Activated T-cell treated with anti-CD3 and anti-CD28 coated beads, Interleukin-2, amount 50 U/mL, for 72 hours (primary cell): ENCODE measurements around the gene NAT9. TPM values are rescaled to one million over a fixed set of nuclear protein-coding genes. Genes with fewer than 3 reads are reported as not detected.

ENCODE experiments used
- ATAC-seq, 2 donors: fragments of 150-1000 bp; cut with Tn5 transposase; replicated peaks in 1 of 2; 2 replicates each; pipeline ENCODE4 v1.10.0; 2021; ENCODE audit warnings: moderate library complexity in 2 of 2, mild to moderate bottlenecking in 1 of 2
- DNase-seq, 2 donors: peaks; one replicate each; pipeline ENCODE4 v3.0.0; 2021 to 2022; ENCODE audit warnings: mixed read lengths in 1 of 2
- H3K27ac Mint-ChIP-seq: one replicate; pipeline ENCODE4 v1.8.0; 2022; ENCODE audit warnings: mild to moderate bottlenecking, moderate library complexity, mixed read lengths
- H3K27me3 Mint-ChIP-seq: one replicate; pipeline ENCODE4 v1.8.0; 2022; ENCODE audit warnings: low read depth, mixed read lengths
- H3K36me3 Mint-ChIP-seq, 2 donors: one replicate each; pipeline ENCODE4 v1.8.0; 2022; ENCODE audit warnings: mixed read lengths in 2 of 2, mild to moderate bottlenecking in 1 of 2; ENCODE audit not compliant: insufficient read depth in 2 of 2
- H3K4me1 Mint-ChIP-seq: one replicate; pipeline ENCODE4 v1.8.0; 2022; ENCODE audit warnings: low read depth, mixed read lengths
- H3K4me3 Mint-ChIP-seq, 2 donors: one replicate each; pipeline ENCODE4 v1.8.0; 2022; ENCODE audit warnings: mild to moderate bottlenecking in 2 of 2, mixed read lengths in 2 of 2, moderate library complexity in 2 of 2
- H3K9me3 Mint-ChIP-seq, 2 donors: one replicate each; pipeline ENCODE4 v1.8.0; 2022; ENCODE audit warnings: mixed read lengths in 2 of 2
- total RNA-seq, 2 donors: library from RNA; stranded (reverse); gene quantifications; one replicate each; pipeline ENCODE4 v1.2.3, GENCODE V29; 2022

NAT9 gene
- total RNA-seq, 2 donors from 2014 or later = 49.7 to 58.4 TPM

DNA sequence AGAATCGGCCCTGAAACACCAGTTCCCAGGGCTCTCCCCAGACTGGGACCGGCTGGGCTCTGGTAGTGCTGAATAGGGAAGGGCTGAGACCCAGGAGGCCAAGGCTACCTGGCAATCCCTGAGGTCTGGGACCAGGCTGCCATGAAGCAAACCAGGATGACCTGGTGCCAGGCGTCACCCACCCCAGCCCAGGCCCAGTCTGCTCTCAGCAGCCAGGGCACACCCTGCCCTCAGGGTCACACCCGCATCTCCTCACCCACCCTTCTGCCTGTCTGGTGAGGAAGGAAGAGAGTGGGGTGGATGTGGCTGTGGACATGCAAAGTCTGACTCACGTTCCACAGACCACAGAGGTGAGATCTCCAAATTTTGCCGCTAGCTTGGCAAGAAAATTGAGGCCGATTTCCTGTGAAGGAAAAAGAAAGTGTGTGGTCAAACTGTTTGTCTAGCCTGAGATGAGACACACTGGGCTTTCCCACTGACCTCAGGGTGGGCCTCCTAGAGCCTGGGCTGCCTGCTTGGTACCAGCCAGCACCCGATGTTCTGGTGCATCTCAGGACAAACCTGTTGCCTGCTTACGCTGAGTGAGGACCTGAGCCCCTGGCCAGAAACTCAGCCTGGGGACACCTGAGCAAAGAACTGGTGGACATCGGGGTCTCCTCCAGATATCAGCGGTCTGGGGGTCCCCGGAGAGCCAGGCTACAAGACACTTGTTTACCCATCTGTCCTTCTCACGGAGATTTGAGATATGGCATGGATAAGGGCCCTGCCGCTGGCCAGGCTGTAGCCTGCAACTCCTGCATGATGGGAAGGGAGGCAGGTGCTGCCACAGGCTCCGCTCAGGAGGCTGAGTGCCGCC lies 45.4 kb downstream of the NAT9 start:
- peak; percentile 86 to 88 for ATAC-seq
- Mint-ChIP-seq H3K27me3 (no peaks in the 10 kb centered on the region), H3K4me3 (no peak overlapping the region), H3K9me3 (no peaks in the 10 kb centered on the region), H3K27ac (no peak overlapping the region), H3K36me3 (no peaks in the 10 kb centered on the region), H3K4me1 (peaks cover 8% of the 10 kb centered on the region)
- peak; percentile 63 to 67 for DNase-seq

- ATAC-seq (no peak), DNase-seq (no peak)
- Mint-ChIP-seq H3K27ac (no peak overlapping the region), H3K4me3 (no peak overlapping the region), H3K36me3 (no peaks in the 10 kb centered on the region), H3K27me3 (no peaks in the 10 kb centered on the region), H3K9me3 (no peaks in the 10 kb centered on the region), H3K4me1 (peaks cover 8% of the 10 kb centered on the region)
Observed at GRCh38 chr17:74729866-74730265, 46.3 kb downstream of the NAT9 start.

- Mint-ChIP-seq H3K4me1 (peaks cover 8% of the 10 kb centered on the region), H3K36me3 (no peaks in the 10 kb centered on the region), H3K27ac (no peak overlapping the region), H3K4me3 (no peak overlapping the region), H3K9me3 (no peaks in the 10 kb centered on the region), H3K27me3 (no peaks in the 10 kb centered on the region)
- ATAC-seq (no peak), DNase-seq (no peak)
Observed at GRCh38 chr17:74729368-74729767, 46.8 kb downstream of the NAT9 start.

DNA sequence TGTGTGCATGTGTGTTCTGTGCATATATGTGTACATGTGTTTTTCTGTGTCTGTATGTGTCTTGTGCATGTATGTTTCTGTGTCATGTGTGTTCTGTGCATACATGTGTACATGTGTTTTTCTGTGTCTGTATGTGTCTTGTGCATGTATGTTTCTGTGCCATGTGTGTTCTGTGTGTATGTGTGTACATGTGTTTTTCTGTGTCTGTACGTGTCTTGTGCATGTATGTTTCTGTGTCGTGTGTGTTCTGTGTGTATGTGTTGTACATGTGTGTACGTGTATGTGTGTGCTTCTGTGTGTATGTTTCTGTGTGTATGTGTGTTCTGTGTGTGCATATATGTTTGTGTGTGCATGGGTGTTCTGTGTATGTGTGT lies 47.5 kb downstream of the NAT9 start:
- Mint-ChIP-seq H3K27ac (no peak overlapping the region), H3K4me3 (no peak overlapping the region), H3K36me3 (no peaks in the 10 kb centered on the region), H3K27me3 (no peaks in the 10 kb centered on the region), H3K9me3 (no peaks in the 10 kb centered on the region), H3K4me1 (peaks cover 8% of the 10 kb centered on the region)
- DNase-seq (no peak), ATAC-seq (no peak)

GRCh38 chr17:74728033-74728701 lies 48.0 kb downstream of the NAT9 start:
- H3K4me3 Mint-ChIP-seq = no peak overlapping the region
- H3K27me3 Mint-ChIP-seq = no peaks in the 10 kb centered on the region
- no peak for ATAC-seq
- H3K27ac Mint-ChIP-seq = no peak overlapping the region
- H3K4me1 Mint-ChIP-seq = peaks cover 8% of the 10 kb centered on the region
- no peaks in the 10 kb centered on the region for H3K36me3 Mint-ChIP-seq
- no peaks in the 10 kb centered on the region for H3K9me3 Mint-ChIP-seq
- DNase-seq = no peak

GRCh38 chr17:74725111-74725510 lies 51.0 kb downstream of the NAT9 start:
- Mint-ChIP-seq H3K9me3 (no peaks in the 10 kb centered on the region), H3K27me3 (no peaks in the 10 kb centered on the region), H3K4me3 (no peak overlapping the region), H3K4me1 (no peaks in the 10 kb centered on the region), H3K27ac (no peak overlapping the region), H3K36me3 (no peaks in the 10 kb centered on the region)
- ATAC-seq = no peak
- DNase-seq = no peak

GRCh38 chr17:74723891-74724290 lies 52.3 kb downstream of the NAT9 start:
- DNase-seq (no peak), ATAC-seq (no peak)
- Mint-ChIP-seq H3K36me3 (no peaks in the 10 kb centered on the region), H3K4me1 (no peaks in the 10 kb centered on the region), H3K4me3 (no peak overlapping the region), H3K9me3 (no peaks in the 10 kb centered on the region), H3K27me3 (no peaks in the 10 kb centered on the region), H3K27ac (no peak overlapping the region)

GRCh38 chr17:74722782-74723181 lies 53.4 kb downstream of the NAT9 start:
- H3K4me3 Mint-ChIP-seq = no peak overlapping the region
- no peaks in the 10 kb centered on the region for H3K9me3 Mint-ChIP-seq
- DNase-seq (no peak), ATAC-seq (no peak)
- H3K27me3 Mint-ChIP-seq = no peaks in the 10 kb centered on the region
- H3K4me1 Mint-ChIP-seq = no peaks in the 10 kb centered on the region
- no peaks in the 10 kb centered on the region for H3K36me3 Mint-ChIP-seq
- H3K27ac Mint-ChIP-seq = no peak overlapping the region

Other genes with a start within 250 kb of the NAT9 start
- not detected for gene CD300LB, start 244.9 kb downstream of the NAT9 start, total RNA-seq
- gene CD300C, start 230.2 kb downstream of the NAT9 start, total RNA-seq = under 1 TPM in 1 of 2 donors, not detected in 1; 0.16 TPM
- not detected for gene CD300H, start 208.8 kb downstream of the NAT9 start, total RNA-seq
- gene CD300LD, start 184.1 kb downstream of the NAT9 start, total RNA-seq = under 1 TPM; 0.19 to 0.31 TPM
- not detected for gene CD300E, start 152.6 kb downstream of the NAT9 start, total RNA-seq
- gene CD300LF, start 63.4 kb downstream of the NAT9 start, total RNA-seq = not detected
- gene RAB37, start 39.1 kb downstream of the NAT9 start, total RNA-seq = 10 to 100 TPM; 13.6 to 18.1 TPM
- gene NHERF1, start 27.7 kb downstream of the NAT9 start, total RNA-seq = 10 to 100 TPM; 78.8 to 81.2 TPM
- gene GRIN2C, start 83.5 kb upstream of the NAT9 start, total RNA-seq = under 1 TPM; 0.14 to 0.37 TPM
- 10 to 100 TPM; 44.3 to 79.7 TPM for gene FDXR, start 96.6 kb upstream of the NAT9 start, total RNA-seq
- gene FADS6, start 117.3 kb upstream of the NAT9 start, total RNA-seq = not detected
- not detected for gene USH1G, start 146.9 kb upstream of the NAT9 start, total RNA-seq
- gene OTOP2, start 147.9 kb upstream of the NAT9 start, total RNA-seq = not detected
- gene OTOP3, start 159.6 kb upstream of the NAT9 start, total RNA-seq = not detected
- gene HID1, start 196.4 kb upstream of the NAT9 start, total RNA-seq = 1 to 10 TPM; 7.3 to 7.4 TPM
- under 1 TPM; 0.56 to 0.72 TPM for gene CDR2L, start 211.3 kb upstream of the NAT9 start, total RNA-seq
- 10 to 100 TPM; 39.1 to 50.6 TPM for gene MRPL58, start 236.3 kb upstream of the NAT9 start, total RNA-seq